K562 (cell line): ENCODE data around the gene EIF3K. TPM values are rescaled to one million over a fixed set of nuclear protein-coding genes. Genes with fewer than 3 reads are reported as not detected.

Experiments
- ARID4B ChIP-seq: sonication (generic); formaldehyde crosslinking; IDR thresholded peaks from 2 replicates; pipeline ENCODE4 v1.8.0; 2022; ENCODE audit warnings: mild to moderate bottlenecking, missing genetic modification reagents
- BACH1 ChIP-seq: fragments of 200-800 bp; sonication (Bioruptor generic); IDR thresholded peaks from 2 replicates; pipeline ENCODE4 v1.6.1; 2016; ENCODE audit warnings: missing genetic modification characterization, missing compliant biosample characterization
- CSDE1 ChIP-seq, 2 experiments: fragments of 450-650 bp; IDR thresholded peaks; 2 replicates each; pipeline ENCODE4 v1.6.1; 2016; ENCODE audit warnings: mild to moderate bottlenecking in 1 of 2
- DMBX1 ChIP-seq: fragments of 250-450 bp; sonication (Bioruptor Pico); IDR thresholded peaks from 2 replicates; pipeline ENCODE4 v1.8.0; 2022; ENCODE audit warnings: inconsistent platforms, mild to moderate bottlenecking, moderate library complexity, borderline replicate concordance
- FOXA1 ChIP-seq: fragments of 450-650 bp; IDR thresholded peaks from 2 replicates; pipeline ENCODE4 v1.6.1; 2016; ENCODE audit warnings: mild to moderate bottlenecking, borderline replicate concordance
- HMG20B ChIP-seq: fragments of 250-450 bp; sonication (Bioruptor Pico); IDR thresholded peaks from 2 replicates; pipeline ENCODE4 v1.5.0; 2021; ENCODE audit warnings: mild to moderate bottlenecking
- MAFG ChIP-seq: fragments of 450-650 bp; conservative IDR thresholded peaks from 2 replicates; pipeline ENCODE4 v1.6.1; 2016; ENCODE audit warnings: missing genetic modification characterization, missing compliant biosample characterization
- MGA ChIP-seq: fragments of 450-650 bp; IDR thresholded peaks from 2 replicates; pipeline ENCODE4 v1.6.1; 2016; ENCODE audit warnings: mild to moderate bottlenecking, moderate library complexity
- PTTG1 ChIP-seq: fragments of 450-650 bp; IDR thresholded peaks from 2 replicates; pipeline ENCODE4 v1.6.1; 2016; ENCODE audit warnings: low read depth, mild to moderate bottlenecking, missing genetic modification characterization, missing compliant biosample characterization
- RAD21 ChIP-seq, 2 experiments: fragments of 250-450 bp in 1 of 2; fragments of 450-650 bp in 1 of 2; sonication (Bioruptor Pico) in 1 of 2; formaldehyde crosslinking in 1 of 2; IDR thresholded peaks in 1 of 2; conservative IDR thresholded peaks in 1 of 2; 2 replicates each; pipeline versions ENCODE4 v1.4.0 to v1.8.0; 2020 to 2022; ENCODE audit warnings: mild to moderate bottlenecking in 2 of 2, moderate library complexity in 1 of 2
- ZNF717 ChIP-seq: fragments of 250-450 bp; sonication (Bioruptor Pico); IDR thresholded peaks from 2 replicates; pipeline ENCODE4 v1.5.0; 2021
- polyA plus RNA-seq, 8 experiments: library from polyadenylated mRNA; depleted of rRNA in 4 of 8; stranded (reverse) in 5 of 8; unstranded in 3 of 8; fragments of >200 nt; fragmentation: Nextera tagmentation in 2 of 8; fragmentation: Illumina TruSeq in 1 of 8; extraction: Ambion mirVana in 2 of 8; extraction: Trizol in 1 of 8; gene quantifications; 2 replicates each; pipeline versions ENCODE4 v1.2.1 to v1.2.3, GENCODE V29; 2011 to 2014; ENCODE audit warnings: inconsistent platforms in 1 of 8, missing spikeins in 1 of 8
- total RNA-seq, 7 experiments: library from RNA; depleted of rRNA in 6 of 7; stranded (reverse); fragments of >200 nt in 6 of 7; fragmentation: Illumina TruSeq in 2 of 7; extraction: Trizol in 2 of 7; gene quantifications; 2 replicates each; pipeline versions ENCODE4 v1.2.1 to v1.2.3, GENCODE V29; 2011 to 2021; ENCODE audit warnings: low replicate concordance in 1 of 7

The EIF3K gene
- total and polyA plus RNA-seq, 9 of the 15 experiments (the other 6 are each of a cell fraction or from before 2014, with no cell fraction given): 387 to 1,827 (median 733) TPM

GRCh38 chr19:38618590-38619360, at the start of gene EIF3K (continued):
- TF ChIP-seq MGA: no peak; the same call in 1 of the 2 replicates
- no peak; the same call in 1 of the 2 replicates for TF ChIP-seq ARID4B (CRISPR knock-in tag)
- TF ChIP-seq MAFG (tag): no peak
- TF ChIP-seq BACH1 (tag): no peak
- no peak for TF ChIP-seq HMG20B (CRISPR knock-in tag)
- TF ChIP-seq ZNF717: no peak
- 0 out of 4 replicates have a peak, but pooled peaks of 1 of the 2 experiments have one; percentile 8 for TF ChIP-seq RAD21 (CRISPR knock-in tag; conservative IDR thresholded peaks at IDR 0.05 in 1 of 2, IDR thresholded peaks at IDR 0.05 in 1 of 2)
- peak; percentile 55 for TF ChIP-seq DMBX1 (CRISPR knock-in tag)
- TF ChIP-seq PTTG1 (tag): no peak
- TF ChIP-seq FOXA1: no peak
- no peak for TF ChIP-seq CSDE1 (IDR thresholded peaks at IDR 0.05)
